ENCODE results near the gene SUN2.

- TF ChIP-seq CTCF (IDR thresholded peaks at IDR 0.05; ENCODE audit: extremely low read depth in 1 of 2, insufficient read depth in 1 of 2, low read depth in 1 of 2, low read length in 2 of 2), result no peak
- TF ChIP-seq POLR2A (IDR thresholded peaks at IDR 0.05; ENCODE audit: low read depth, low read length), result no peak
- TF ChIP-seq, protein P1, sequence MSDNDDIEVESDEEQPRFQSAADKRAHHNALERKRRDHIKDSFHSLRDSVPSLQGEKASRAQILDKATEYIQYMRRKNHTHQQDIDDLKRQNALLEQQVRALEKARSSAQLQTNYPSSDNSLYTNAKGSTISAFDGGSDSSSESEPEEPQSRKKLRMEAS (IDR thresholded peaks at IDR 0.05; ENCODE audit: insufficient read depth, insufficient read length), result no peak
- no peak for TF ChIP-seq POLR2AphosphoS5 (IDR thresholded peaks at IDR 0.05; ENCODE audit: insufficient read depth, low read depth, low read length)
- no peak for TF ChIP-seq MYC (IDR thresholded peaks at IDR 0.05; ENCODE audit: low read depth, low read length)
- TF ChIP-seq FOS (IDR thresholded peaks at IDR 0.05; ENCODE audit: borderline replicate concordance, insufficient read depth, low read length), result no peak
These were observed 20.3 kb upstream of the SUN2 start for GRCh38 chr22:38776086-38776485.
